Measurements from ENCODE around the gene APMAP.

DNA sequence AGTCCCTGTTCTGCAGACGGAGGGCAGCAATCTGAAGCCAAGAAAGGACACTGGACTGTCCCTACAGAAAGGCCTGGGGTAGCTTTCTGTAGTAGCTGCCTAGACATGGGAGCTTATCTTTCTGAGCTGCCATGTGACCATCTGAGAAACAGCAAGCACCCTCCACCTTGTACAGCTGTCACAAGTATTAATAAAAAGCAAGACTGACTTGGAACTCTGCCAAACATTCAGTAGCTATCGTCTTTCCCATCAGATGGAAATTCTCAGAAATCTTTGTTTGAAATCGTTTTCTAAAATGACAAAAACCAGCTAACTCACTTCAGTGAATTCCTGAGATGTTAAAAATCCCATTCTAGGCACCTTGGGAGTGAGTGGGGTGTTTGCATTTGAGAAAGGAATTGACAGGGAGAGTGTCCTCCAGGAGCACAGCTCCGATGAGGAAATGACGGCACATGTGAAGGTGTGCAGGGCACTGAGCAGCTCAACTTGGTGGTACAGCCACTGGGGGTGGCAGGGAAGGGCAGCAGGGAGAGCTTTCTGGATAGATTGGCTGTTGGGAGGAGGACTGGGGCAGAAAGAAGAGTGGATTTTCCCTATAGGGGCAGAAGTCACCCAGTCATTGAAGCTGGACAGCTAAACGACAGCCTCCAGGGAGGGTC is 40.8 kb upstream of the APMAP start:
- TF ChIP-seq CTCF (IDR thresholded peaks at IDR 0.05) (no peak), POLR2A (IDR thresholded peaks at IDR 0.05) (no peak), POLR2AphosphoS5 (IDR thresholded peaks at IDR 0.05) (no peak)

All from prostate gland (tissue), 2 donors.